ENCODE data around the gene FA2H.
"Not testable (repeated sequence)": the region's sequence is repeated elsewhere in the genome, so short reads cannot be mapped to it uniquely, and the experiment has no call there.

Gene FA2H

DNA sequence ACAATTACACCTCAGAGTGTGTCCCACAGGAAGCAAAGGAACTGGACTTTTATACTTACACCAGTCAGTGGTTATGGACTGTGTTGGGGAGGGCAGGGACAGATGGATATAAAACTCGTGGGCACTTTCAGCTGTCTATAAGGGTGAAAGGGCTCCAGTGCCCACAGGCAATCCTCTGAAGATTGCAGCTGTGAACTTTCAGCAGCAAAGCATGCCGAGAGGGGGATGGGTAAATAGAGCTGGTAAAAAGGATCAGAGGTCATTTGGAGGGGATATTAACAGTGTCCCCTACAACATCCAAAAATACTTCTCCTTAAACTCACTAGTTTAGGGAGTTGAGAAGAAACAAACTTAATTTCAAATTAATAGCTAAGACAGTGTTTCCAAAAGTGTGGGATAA is 94.6 kb downstream of the FA2H start:
- DNase-seq (ENCODE audit: low read depth): no peak

DNA sequence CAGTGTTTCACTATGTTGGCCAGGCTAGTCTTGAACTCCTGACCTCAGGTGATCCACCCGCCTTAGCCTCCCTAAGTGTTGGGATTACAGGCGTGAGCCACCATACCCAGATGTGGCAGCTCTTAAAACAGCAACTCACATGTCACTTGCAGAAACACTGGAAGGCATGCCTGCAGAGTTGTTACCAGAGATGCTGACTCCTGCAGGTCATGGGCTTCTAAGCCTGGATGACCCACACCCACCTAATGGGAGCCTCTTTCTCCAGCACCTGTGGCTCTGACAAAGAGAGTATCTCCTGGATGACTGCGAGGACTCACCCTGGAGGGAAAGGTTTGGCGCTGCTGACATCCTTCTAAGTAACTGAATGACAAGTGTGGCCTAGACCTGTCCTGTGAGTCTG is 96.8 kb downstream of the FA2H start:
- no peak for DNase-seq (ENCODE audit: low read depth)

DNA sequence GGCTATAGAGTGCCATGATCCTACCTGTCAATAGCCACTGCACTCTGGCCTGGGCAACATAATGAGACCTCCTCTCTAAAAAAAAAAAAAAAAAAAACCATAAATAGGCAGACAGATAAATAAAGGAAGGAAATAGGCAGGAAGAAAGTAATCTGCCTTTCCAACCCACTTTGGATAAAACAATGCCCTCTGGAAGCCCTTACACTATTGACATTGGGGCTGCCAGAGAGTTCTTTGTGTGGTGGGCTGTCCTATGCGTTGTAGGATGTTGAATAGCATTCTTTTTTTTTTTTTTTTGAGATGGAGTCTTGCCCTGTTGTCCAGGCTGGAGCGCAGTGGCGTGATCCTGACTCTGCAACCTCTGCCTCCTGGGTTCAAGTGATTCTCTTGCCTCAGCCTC is 100.7 kb downstream of the FA2H start:
- DNase-seq (ENCODE audit: low read depth): no peak

DNA sequence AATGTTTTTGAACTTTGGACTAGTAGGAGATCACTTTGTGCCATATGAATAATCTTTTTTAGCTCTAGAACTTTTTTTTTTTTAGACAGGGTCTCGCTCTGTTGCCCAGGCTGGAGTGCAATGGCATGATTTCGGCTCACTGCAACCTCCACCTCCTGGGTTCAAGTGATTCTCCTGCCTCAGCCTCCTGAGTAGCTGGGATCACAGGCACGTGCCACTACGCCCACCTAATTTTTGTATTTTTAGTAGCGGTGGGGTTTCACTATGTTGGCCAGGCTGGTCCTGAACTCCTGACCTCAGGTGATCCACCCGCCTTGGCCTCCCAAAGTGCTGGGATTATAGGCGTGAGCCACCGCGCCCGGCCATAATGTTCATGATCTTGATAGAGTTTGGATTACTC is 105.7 kb downstream of the FA2H start:
- not testable (repeated sequence) for DNase-seq (ENCODE audit: low read depth)

DNA sequence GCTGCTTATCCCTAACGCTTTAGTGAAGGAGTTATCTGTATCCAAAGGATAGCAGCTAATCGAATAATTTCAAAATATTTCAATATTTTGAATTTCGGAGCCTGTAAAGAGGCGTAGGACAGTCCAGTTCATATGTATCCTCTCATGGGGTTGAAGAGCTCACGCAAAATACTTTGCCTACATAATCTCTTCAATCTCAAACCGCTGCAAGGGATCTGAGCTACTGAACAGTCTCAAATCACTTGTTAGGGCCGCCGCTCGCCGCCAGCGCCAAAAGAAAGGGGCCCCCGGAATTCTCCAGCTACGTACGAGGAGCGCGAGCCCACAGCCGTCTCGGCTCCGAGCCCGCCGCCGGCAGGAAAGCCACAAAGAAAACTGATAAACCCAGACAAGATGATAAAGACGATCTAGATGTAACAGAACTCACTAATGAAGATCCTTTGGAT is 107.3 kb downstream of the FA2H start:
- peak; percentile 34 for DNase-seq (ENCODE audit: low read depth)

DNA sequence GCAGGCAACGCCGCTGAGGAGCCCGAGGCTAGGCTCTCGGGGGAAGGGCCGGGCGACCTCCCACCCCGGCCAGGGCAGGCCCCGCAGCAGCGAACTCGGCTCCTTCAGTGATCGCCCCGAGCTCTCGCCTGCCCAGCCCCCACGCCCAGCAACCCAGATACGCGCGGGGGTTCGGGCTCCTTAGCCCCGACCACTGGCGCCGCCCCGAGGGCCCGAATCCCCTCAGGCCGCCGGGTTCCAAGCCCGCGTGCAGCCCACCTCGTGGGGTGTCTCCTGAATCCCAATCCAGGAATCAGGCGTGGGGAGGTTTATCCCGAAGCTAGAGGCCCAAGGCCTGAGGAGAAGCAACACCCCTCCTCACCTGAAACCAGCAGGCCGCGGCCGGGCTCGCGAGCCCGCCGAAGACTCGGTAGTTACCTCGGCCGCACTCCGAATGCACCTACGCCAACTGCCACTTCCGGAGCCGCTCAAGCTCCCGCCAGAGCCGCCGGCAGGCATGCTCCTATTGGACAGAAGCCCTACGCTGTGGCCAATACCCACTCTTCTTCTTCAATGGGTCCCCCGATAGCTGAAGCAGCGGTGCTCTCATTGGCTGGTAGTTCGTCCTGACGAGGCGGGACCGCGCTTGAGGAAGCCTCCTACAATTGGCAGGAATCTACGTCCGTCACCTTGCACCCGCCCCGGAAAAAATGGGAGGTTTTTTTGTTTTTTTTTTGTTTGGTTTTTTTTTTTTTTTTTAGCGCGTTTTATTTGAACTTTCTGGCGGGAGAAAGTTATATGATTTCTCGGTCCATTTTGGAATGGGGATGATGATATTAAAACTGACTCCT is 108.0 kb downstream of the FA2H start, which contains the start of gene RFWD3:
TSS of gene RFWD3 (minus strand) at position 453 of the 830 bp plus-strand sequence. CDS start 5,428 bp downstream, outside the sequence.
- DNase-seq (ENCODE audit: low read depth): peak; percentile 99

DNA sequence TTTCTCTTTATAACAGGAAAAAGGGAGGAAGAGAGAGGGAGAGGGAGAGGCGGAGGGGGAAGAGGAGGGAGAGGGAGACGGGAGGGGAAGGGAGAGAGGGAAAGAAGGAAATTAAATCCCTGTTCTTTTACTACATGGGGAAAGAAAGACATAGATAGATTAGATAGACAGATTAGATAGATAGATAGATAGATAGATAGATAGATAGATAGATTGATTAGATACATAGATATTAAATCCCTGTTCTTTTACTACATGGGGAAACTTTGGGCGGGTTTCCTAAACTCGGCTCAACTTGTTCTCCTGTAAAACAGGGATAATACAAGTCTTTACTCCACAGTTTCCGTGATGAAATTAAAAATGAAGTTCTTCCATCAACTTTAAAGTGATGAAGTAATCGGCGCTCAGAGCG is 108.6 kb downstream of the FA2H start:
- no peak for DNase-seq (ENCODE audit: low read depth)

All from EH (cell line).